CD4-positive, CD25-positive, alpha-beta regulatory T cell (primary cell): ENCODE measurements around the gene EME1. TPM values are rescaled to one million over a fixed set of nuclear protein-coding genes. Genes with fewer than 3 reads are reported as not detected.

Experiments used
- ATAC-seq, 2 donors: fragments of 150-1000 bp; cut with Tn5 transposase; one replicate each; pipeline ENCODE4 v1.10.0; 2021; ENCODE audit warnings: low read depth in 2 of 2, moderate number of reproducible peaks in 2 of 2, moderate library complexity in 1 of 2
- DNase-seq, 3 donors: peaks; one replicate each; pipeline versions ENCODE4 v3.0.0 to v3.0.0-alpha.2; 2012 to 2022; ENCODE audit warnings: mixed read lengths in 1 of 3
- H3K27ac ChIP-seq: one replicate; pipeline ENCODE4 v1.7.0; 2013; ENCODE audit warnings: mild to moderate bottlenecking, low read length; ENCODE audit not compliant: insufficient read depth, poor library complexity, severe bottlenecking
- H3K27me3 ChIP-seq: one replicate; pipeline ENCODE4 v1.7.0; 2013; ENCODE audit warnings: low read length; ENCODE audit not compliant: control insufficient read depth, insufficient read depth
- H3K36me3 ChIP-seq: one replicate; pipeline ENCODE4 v1.7.0; 2013; ENCODE audit warnings: mild to moderate bottlenecking, low read length, moderate library complexity; ENCODE audit not compliant: control insufficient read depth, insufficient read depth
- H3K4me1 ChIP-seq: 2 replicates; pipeline ENCODE4 v1.7.0; 2013; ENCODE audit warnings: mild to moderate bottlenecking, low read length; ENCODE audit not compliant: insufficient read depth, control insufficient read depth, poor library complexity, severe bottlenecking
- H3K4me3 ChIP-seq: one replicate; pipeline ENCODE4 v1.7.0; 2013; ENCODE audit warnings: low read depth, mild to moderate bottlenecking, low read length, moderate library complexity
- H3K9me3 ChIP-seq, 2 experiments: 1 replicate in 1 of 2; 2 replicates in 1 of 2; pipeline ENCODE4 v1.7.0; 2013; ENCODE audit warnings: low read length in 2 of 2, mild to moderate bottlenecking in 1 of 2, moderate library complexity in 1 of 2; ENCODE audit not compliant: control insufficient read depth in 2 of 2
- H3K27ac Mint-ChIP-seq, 3 donors: one replicate each; pipeline ENCODE4 v1.8.0; 2020 to 2022; ENCODE audit warnings: mild to moderate bottlenecking in 3 of 3, mixed read lengths in 3 of 3, moderate library complexity in 2 of 3
- H3K27me3 Mint-ChIP-seq: one replicate; pipeline ENCODE4 v1.8.0; 2022; ENCODE audit warnings: mild to moderate bottlenecking, mixed read lengths
- H3K36me3 Mint-ChIP-seq: one replicate; pipeline ENCODE4 v1.8.0; 2020; ENCODE audit warnings: mixed read lengths
- H3K4me1 Mint-ChIP-seq, 4 donors: one replicate each; pipeline ENCODE4 v1.8.0; 2020 to 2022; ENCODE audit warnings: mixed read lengths in 4 of 4, mild to moderate bottlenecking in 1 of 4
- H3K4me3 Mint-ChIP-seq, 4 donors: one replicate each; pipeline ENCODE4 v1.8.0; 2020 to 2022; ENCODE audit warnings: mild to moderate bottlenecking in 4 of 4, mixed read lengths in 4 of 4, moderate library complexity in 3 of 4
- H3K9me3 Mint-ChIP-seq, 7 donors: one replicate each; pipeline ENCODE4 v1.8.0; 2020 to 2022; ENCODE audit warnings: mixed read lengths in 7 of 7, mild to moderate bottlenecking in 3 of 7, moderate library complexity in 2 of 7
- polyA plus RNA-seq, 4 donors: library from polyadenylated mRNA; unstranded; fragments of 300-500 nt; fragmentation: Illumina TruSeq; gene quantifications; one replicate each; pipeline ENCODE4 v1.2.3, GENCODE V29; 2021
- total RNA-seq: library from RNA; stranded (reverse); gene quantifications from one replicate; pipeline ENCODE4 v1.2.3, GENCODE V29; 2022

The EME1 gene, protein sequence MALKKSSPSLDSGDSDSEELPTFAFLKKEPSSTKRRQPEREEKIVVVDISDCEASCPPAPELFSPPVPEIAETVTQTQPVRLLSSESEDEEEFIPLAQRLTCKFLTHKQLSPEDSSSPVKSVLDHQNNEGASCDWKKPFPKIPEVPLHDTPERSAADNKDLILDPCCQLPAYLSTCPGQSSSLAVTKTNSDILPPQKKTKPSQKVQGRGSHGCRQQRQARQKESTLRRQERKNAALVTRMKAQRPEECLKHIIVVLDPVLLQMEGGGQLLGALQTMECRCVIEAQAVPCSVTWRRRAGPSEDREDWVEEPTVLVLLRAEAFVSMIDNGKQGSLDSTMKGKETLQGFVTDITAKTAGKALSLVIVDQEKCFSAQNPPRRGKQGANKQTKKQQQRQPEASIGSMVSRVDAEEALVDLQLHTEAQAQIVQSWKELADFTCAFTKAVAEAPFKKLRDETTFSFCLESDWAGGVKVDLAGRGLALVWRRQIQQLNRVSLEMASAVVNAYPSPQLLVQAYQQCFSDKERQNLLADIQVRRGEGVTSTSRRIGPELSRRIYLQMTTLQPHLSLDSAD
- total RNA-seq (0.81 TPM), polyA plus RNA-seq (1 to 10 TPM in 1 of 4 donors, under 1 TPM in 2, not detected in 1; 0.49 to 1.5 (median 0.59) TPM)

GRCh38 chr17:50372758-50373556 lies at the start of gene EME1, which contains the start of gene MRPL27:
TSS of gene EME1 (plus strand) at chr17:50373229. CDS start at chr17:50375209, 1,980 bp downstream.
TSS of gene MRPL27 (minus strand) at chr17:50373184. CDS start at chr17:50373170, 14 bp downstream.
- no peaks in the 10 kb centered on the region for H3K27me3 ChIP-seq
- H3K9me3 Mint-ChIP-seq: no peaks in the 10 kb centered on the region
- H3K4me3 Mint-ChIP-seq: peak within 1 kb of the TSS; percentile 92 to 100 (median 96)
- H3K27ac Mint-ChIP-seq: peak within 1 kb of the TSS; percentile 99 to 100 (median 100)
- H3K27ac ChIP-seq: peak within 1 kb of the TSS; percentile 97
- H3K4me1 ChIP-seq: peaks cover 21% of the 10 kb centered on the region
- peaks cover 34% of the 10 kb centered on the region for H3K36me3 Mint-ChIP-seq
- ATAC-seq (peak; percentile 87 to 91), DNase-seq (peak; percentile 78 to 95 (median 93))
- H3K36me3 ChIP-seq: peaks cover 25% of the 10 kb centered on the region
- H3K9me3 ChIP-seq: no peaks in the 10 kb centered on the region
- H3K4me3 ChIP-seq: peak within 1 kb of the TSS; percentile 97
- peaks cover 14 to 32% (median 22%) of the 10 kb centered on the region in 4 donors for H3K4me1 Mint-ChIP-seq
- no peaks in the 10 kb centered on the region for H3K27me3 Mint-ChIP-seq

DNA sequence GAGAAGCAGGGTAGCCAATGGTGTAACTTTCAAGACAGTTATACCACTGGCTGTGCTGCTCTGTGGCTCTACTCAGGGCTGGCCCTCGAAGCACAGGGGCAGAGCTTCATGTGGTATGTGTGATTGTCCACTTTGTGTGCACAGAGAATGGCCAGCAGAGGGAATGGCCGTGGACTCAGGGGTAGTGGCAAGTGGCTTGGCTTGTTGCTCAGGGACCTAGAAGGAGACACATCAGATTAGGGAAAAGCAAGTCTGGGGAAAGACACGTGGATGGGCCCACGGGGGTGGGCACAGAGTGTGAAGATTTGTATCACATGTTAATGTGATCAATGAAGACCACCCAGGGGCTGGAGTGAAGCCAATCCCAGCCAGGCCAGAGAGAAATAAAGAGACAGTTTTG lies 47.1 kb upstream of the EME1 start:
- Mint-ChIP-seq H3K27me3 (peaks cover 16% of the 10 kb centered on the region), H3K27ac (no peak overlapping the region), H3K36me3 (no peaks in the 10 kb centered on the region), H3K9me3 (no peaks in the 10 kb centered on the region), H3K4me1 (no peaks in the 10 kb centered on the region), H3K4me3 (no peak overlapping the region)
- Histone ChIP-seq H3K27ac (no peak overlapping the region), H3K4me3 (no peak overlapping the region), H3K27me3 (peaks cover 2% of the 10 kb centered on the region), H3K36me3 (no peaks in the 10 kb centered on the region), H3K4me1 (no peaks in the 10 kb centered on the region), H3K9me3 (no peaks in the 10 kb centered on the region)
- ATAC-seq (no peak), DNase-seq (no peak)

- Mint-ChIP-seq H3K4me1 (no peaks in the 10 kb centered on the region), H3K27me3 (peaks cover 16% of the 10 kb centered on the region), H3K9me3 (no peaks in the 10 kb centered on the region), H3K36me3 (no peaks in the 10 kb centered on the region), H3K27ac (no peak overlapping the region), H3K4me3 (peak overlapping the region in 1 of 4 donors; percentile 45)
- Histone ChIP-seq H3K36me3 (no peaks in the 10 kb centered on the region), H3K27ac (no peak overlapping the region), H3K9me3 (no peaks in the 10 kb centered on the region), H3K4me1 (no peaks in the 10 kb centered on the region), H3K4me3 (no peak overlapping the region), H3K27me3 (peaks cover 2% of the 10 kb centered on the region)
- ATAC-seq (no peak), DNase-seq (no peak)
Measured at GRCh38 chr17:50326831-50327364, 46.1 kb upstream of the EME1 start.

GRCh38 chr17:50328363-50329325 lies 44.4 kb upstream of the EME1 start:
- Histone ChIP-seq H3K27me3 (peaks cover 2% of the 10 kb centered on the region), H3K36me3 (no peaks in the 10 kb centered on the region), H3K9me3 (no peaks in the 10 kb centered on the region), H3K4me1 (no peaks in the 10 kb centered on the region), H3K27ac (no peak overlapping the region), H3K4me3 (no peak overlapping the region)
- H3K36me3 Mint-ChIP-seq: no peaks in the 10 kb centered on the region
- peaks cover 21% of the 10 kb centered on the region for H3K27me3 Mint-ChIP-seq
- no peak for ATAC-seq
- no peak overlapping the region for H3K27ac Mint-ChIP-seq
- H3K4me3 Mint-ChIP-seq: no peak overlapping the region
- peaks cover 0 to 2% (median 0%) of the 10 kb centered on the region in 4 donors for H3K4me1 Mint-ChIP-seq
- DNase-seq: no peak
- peaks cover 0 to 2% (median 0%) of the 10 kb centered on the region in 7 donors for H3K9me3 Mint-ChIP-seq

DNA sequence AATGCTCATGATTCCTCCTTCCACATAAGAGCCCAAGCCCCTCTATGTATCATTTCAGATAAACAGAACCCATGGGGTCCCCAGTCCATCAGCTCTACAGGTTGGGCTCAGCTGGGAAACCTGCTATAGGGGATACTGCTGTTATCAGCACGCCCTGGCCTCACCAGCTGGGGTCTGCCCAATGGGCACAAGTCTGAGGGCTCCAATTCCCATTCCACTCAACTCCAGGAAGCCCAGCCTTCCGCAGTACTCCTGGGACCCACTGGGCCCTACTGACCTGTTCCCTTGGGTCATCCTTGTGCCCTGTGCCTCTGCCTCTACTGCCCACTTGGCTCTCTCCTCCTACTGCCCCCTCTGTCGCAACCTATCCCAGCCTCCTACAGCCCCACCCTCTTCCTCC lies 43.3 kb upstream of the EME1 start:
- Mint-ChIP-seq H3K4me3 (no peak overlapping the region), H3K4me1 (peaks cover 0 to 4% (median 0%) of the 10 kb centered on the region in 4 donors), H3K36me3 (no peaks in the 10 kb centered on the region), H3K9me3 (peaks cover 0 to 2% (median 0%) of the 10 kb centered on the region in 7 donors), H3K27ac (no peak overlapping the region), H3K27me3 (peaks cover 21% of the 10 kb centered on the region)
- no peaks in the 10 kb centered on the region for H3K36me3 ChIP-seq
- no peak overlapping the region for H3K4me3 ChIP-seq
- peaks cover 2% of the 10 kb centered on the region for H3K27me3 ChIP-seq
- H3K9me3 ChIP-seq: no peaks in the 10 kb centered on the region
- H3K4me1 ChIP-seq: no peaks in the 10 kb centered on the region
- no peak overlapping the region for H3K27ac ChIP-seq
- DNase-seq (no peak), ATAC-seq (no peak)

DNA sequence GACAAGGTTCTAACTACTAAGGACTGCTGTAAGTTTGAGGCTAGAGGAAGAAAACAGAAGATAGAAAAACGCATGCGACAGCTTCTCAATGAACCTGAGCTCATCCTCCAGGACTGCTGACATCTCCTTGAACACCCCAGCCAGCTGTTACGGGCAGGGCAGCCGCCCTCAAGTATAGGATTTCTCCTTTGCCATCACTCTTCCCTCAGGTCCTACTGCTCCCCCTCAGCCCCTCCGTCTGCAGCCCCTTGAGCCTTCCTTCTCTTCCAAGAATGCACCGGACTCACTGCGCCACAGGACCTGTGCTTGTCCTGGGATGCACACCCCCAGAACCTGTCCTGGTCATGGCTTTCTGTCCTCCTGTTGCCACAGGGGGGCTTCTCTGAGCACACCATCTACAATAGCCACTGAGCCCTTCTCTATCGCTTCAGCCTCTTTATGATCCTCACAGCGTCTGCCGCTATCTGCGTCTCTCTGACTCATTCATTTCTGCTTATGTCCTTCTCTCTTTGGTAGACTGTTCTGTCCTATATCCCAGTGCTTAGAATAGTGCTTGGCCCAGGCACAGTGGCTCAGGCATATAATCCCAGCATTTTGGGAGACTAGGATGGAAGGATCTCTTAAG lies 42.8 kb upstream of the EME1 start:
- Mint-ChIP-seq H3K9me3 (peaks cover 0 to 2% (median 0%) of the 10 kb centered on the region in 7 donors), H3K27me3 (peaks cover 21% of the 10 kb centered on the region), H3K27ac (no peak overlapping the region), H3K4me1 (peaks cover 0 to 4% (median 0%) of the 10 kb centered on the region in 4 donors), H3K36me3 (no peaks in the 10 kb centered on the region), H3K4me3 (no peak overlapping the region)
- ATAC-seq (no peak), DNase-seq (no peak)
- Histone ChIP-seq H3K36me3 (no peaks in the 10 kb centered on the region), H3K27me3 (peaks cover 2% of the 10 kb centered on the region), H3K9me3 (no peaks in the 10 kb centered on the region), H3K4me3 (no peak overlapping the region), H3K4me1 (no peaks in the 10 kb centered on the region), H3K27ac (no peak overlapping the region)
